Measurements from ENCODE around the gene BTBD7. TPM values are rescaled to one million over a fixed set of nuclear protein-coding genes. Genes with fewer than 3 reads are reported as not detected.
A peak's percentile ranks its signal among the peaks of the same experiment; 100 is the strongest.

BTBD7 gene
- total and polyA plus RNA-seq, 9 of the 15 experiments (the other 6 are each of a cell fraction or from before 2014, with no cell fraction given) = 2.5 to 12.9 (median 6.2) TPM

- ChIA-PET POLR2A (no interaction called here), CTCF (ENCODE audit: low intra/inter-chr PET ratio) (no interaction called here)
- in situ Hi-C loops (cut with MboI) (no loop called here), intact Hi-C loops (cut with micrococcal nuclease) (no loop called here)
- ATAC-seq = no peak
- no peak for FAIRE-seq
- no peak overlapping the region for H3K9ac ChIP-seq (ENCODE audit: insufficient read depth in 1 of 2, low read depth in 2 of 2, low read length in 2 of 2)
- peaks cover 9% of the 10 kb centered on the region; the same call in 2 of the 3 replicates for H3K36me3 ChIP-seq (ENCODE audit: control insufficient read depth, insufficient read depth, low read length)
- peaks cover 93% of the 10 kb centered on the region for H3K79me2 ChIP-seq (ENCODE audit: control insufficient read depth, insufficient read depth, low read length)
- no peaks in the 10 kb centered on the region for H3K9me3 ChIP-seq (replicated peaks; ENCODE audit: control insufficient read depth, insufficient read depth, low read depth, low read length)
- H4K20me1 ChIP-seq (replicated peaks; ENCODE audit: control insufficient read depth, insufficient read depth, low read length) = peaks cover 5% of the 10 kb centered on the region; the same call in 1 of the 2 replicates
- DNase-seq (ENCODE audit: extremely low read depth in 1 of 4, low spot score in 3 of 4) = no peak
- peaks cover 0 to 11% of the 10 kb centered on the region in 2 experiments; a peak in 3 of 5 replicates for H3K4me1 ChIP-seq (replicated peaks in 1 of 2; ENCODE audit: control insufficient read depth in 2 of 2, insufficient read depth in 2 of 2, low read length in 2 of 2)
- H2AFZ ChIP-seq (ENCODE audit: low read depth, low read length) = no peak overlapping the region
- H3K4me3 ChIP-seq = no peak overlapping the region
- no peak overlapping the region for H3K4me2 ChIP-seq (ENCODE audit: insufficient read depth, low read length)
- BruUV-seq (replicated peaks) = no TSS peak
- WGBS (ENCODE audit: insufficient coverage, low coverage, missing lambda C conversion rate) = 88% methylated on average over 6 of the region's 6 CpGs
- no peaks in the 10 kb centered on the region for H3K9me1 ChIP-seq (ENCODE audit: control insufficient read depth, insufficient read depth, low read length)
- H3K27me3 ChIP-seq (ENCODE audit: control insufficient read depth in 2 of 2, insufficient read depth in 2 of 2, low read length in 2 of 2) = no peaks in the 10 kb centered on the region
- 0 out of 2 replicates have a peak, but pooled peaks have one; percentile 24 for TF ChIP-seq ZNF121 (CRISPR knock-in tag; conservative IDR thresholded peaks at IDR 0.05)
- no peak for TF ChIP-seq ETV5 (CRISPR knock-in tag; IDR thresholded peaks at IDR 0.05; ENCODE audit: low read depth)
- H3K27ac ChIP-seq (ENCODE audit: extremely low read depth, low read depth, low read length) = no peak overlapping the region
Measured at GRCh38 chr14:93328546-93328945, 4.3 kb downstream of the BTBD7 start.

DNA sequence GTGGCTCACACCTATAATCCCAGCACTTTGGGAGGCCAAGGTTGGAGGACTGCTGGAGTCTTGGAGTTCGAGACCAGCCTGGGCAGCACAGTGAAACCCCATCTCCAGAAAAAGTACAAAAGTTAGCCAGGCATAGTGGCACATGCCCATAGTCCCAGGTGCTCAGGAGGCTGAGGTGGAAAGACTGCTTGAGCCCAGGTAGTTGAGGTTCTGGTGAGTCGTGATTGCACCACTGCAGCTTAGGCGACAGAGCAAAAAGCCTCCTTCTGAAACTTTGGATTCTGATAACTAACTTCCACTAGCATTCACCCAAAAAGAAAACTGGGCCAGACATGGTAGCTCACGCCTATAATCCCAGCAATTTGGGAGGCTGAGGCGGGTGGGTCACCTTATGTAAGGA is 6.6 kb downstream of the BTBD7 start:
- Histone ChIP-seq H3K4me1 (replicated peaks in 1 of 2; ENCODE audit: control insufficient read depth in 2 of 2, insufficient read depth in 2 of 2, low read length in 2 of 2) (peaks cover 4 to 20% of the 10 kb centered on the region in 2 experiments; a peak in 4 of 5 replicates), H3K9me1 (ENCODE audit: control insufficient read depth, insufficient read depth, low read length) (no peaks in the 10 kb centered on the region), H3K4me2 (ENCODE audit: insufficient read depth, low read length) (no peak overlapping the region), H3K9me3 (replicated peaks; ENCODE audit: control insufficient read depth, insufficient read depth, low read depth, low read length) (no peaks in the 10 kb centered on the region), H3K9ac (ENCODE audit: insufficient read depth in 1 of 2, low read depth in 2 of 2, low read length in 2 of 2) (no peak overlapping the region), H3K27ac (ENCODE audit: extremely low read depth, low read depth, low read length) (no peak overlapping the region), H3K4me3 (no peak overlapping the region), H3K27me3 (ENCODE audit: control insufficient read depth in 2 of 2, insufficient read depth in 2 of 2, low read length in 2 of 2) (no peaks in the 10 kb centered on the region), H2AFZ (ENCODE audit: low read depth, low read length) (no peak overlapping the region), H3K36me3 (ENCODE audit: control insufficient read depth, insufficient read depth, low read length) (peaks cover 11% of the 10 kb centered on the region; the same call in 2 of the 3 replicates), H3K79me2 (ENCODE audit: control insufficient read depth, insufficient read depth, low read length) (peaks cover 95% of the 10 kb centered on the region), H4K20me1 (replicated peaks; ENCODE audit: control insufficient read depth, insufficient read depth, low read length) (peaks cover 2% of the 10 kb centered on the region; the same call in 1 of the 2 replicates)
- in situ Hi-C loops (cut with MboI) = no loop called here
- BruUV-seq (replicated peaks) = no TSS peak
- ATAC-seq (no peak), FAIRE-seq (no peak), DNase-seq (ENCODE audit: extremely low read depth in 1 of 4, low spot score in 3 of 4) (no peak)
- no peak for TF ChIP-seq ZNF75A (CRISPR knock-in tag; IDR thresholded peaks at IDR 0.05)
- TF ChIP-seq, protein P1, sequence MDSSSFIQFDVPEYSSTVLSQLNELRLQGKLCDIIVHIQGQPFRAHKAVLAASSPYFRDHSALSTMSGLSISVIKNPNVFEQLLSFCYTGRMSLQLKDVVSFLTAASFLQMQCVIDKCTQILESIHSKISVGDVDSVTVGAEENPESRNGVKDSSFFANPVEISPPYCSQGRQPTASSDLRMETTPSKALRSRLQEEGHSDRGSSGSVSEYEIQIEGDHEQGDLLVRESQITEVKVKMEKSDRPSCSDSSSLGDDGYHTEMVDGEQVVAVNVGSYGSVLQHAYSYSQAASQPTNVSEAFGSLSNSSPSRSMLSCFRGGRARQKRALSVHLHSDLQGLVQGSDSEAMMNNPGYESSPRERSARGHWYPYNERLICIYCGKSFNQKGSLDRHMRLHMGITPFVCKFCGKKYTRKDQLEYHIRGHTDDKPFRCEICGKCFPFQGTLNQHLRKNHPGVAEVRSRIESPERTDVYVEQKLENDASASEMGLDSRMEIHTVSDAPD (CRISPR knock-in tag; IDR thresholded peaks at IDR 0.05) = no peak
- no peak for TF ChIP-seq CREM (IDR thresholded peaks at IDR 0.05; ENCODE audit: low read depth)
- TF ChIP-seq SP1 (CRISPR knock-in tag; IDR thresholded peaks at IDR 0.05) = no peak
- TF ChIP-seq IRF2 (CRISPR knock-in tag; IDR thresholded peaks at IDR 0.05) = no peak
- ChIA-PET CTCF (ENCODE audit: low intra/inter-chr PET ratio) (no interaction called here), POLR2A (interaction anchor here (1.4 kb wide), 1 partner anchor 9 kb away, joined by 3 read pairs; no protein-coding TSS in a partner anchor)
- WGBS (ENCODE audit: insufficient coverage, low coverage, missing lambda C conversion rate) = 88% methylated on average over 5 of the region's 5 CpGs
- intact Hi-C loops (cut with micrococcal nuclease) = no loop called here

All from K562 (cell line).